B cell (primary cell): ENCODE data around the gene PHKA2.

Experiments used
- CTCF ChIP-seq: fragments of 200-600 bp; IDR thresholded peaks from one replicate; pipeline ENCODE4 v1.8.0; 2022; ENCODE audit warnings: antibody characterized with exemption, mild to moderate bottlenecking
- EZH2 ChIP-seq: IDR thresholded peaks from 2 replicates; pipeline ENCODE4 v1.6.1; 2012; ENCODE audit warnings: borderline replicate concordance, low read depth, mild to moderate bottlenecking, moderate library complexity, low read length; ENCODE audit not compliant: insufficient read depth, poor library complexity, severe bottlenecking

GRCh38 chrX:18895189-18895951, 88.5 kb downstream of the PHKA2 start:
- TF ChIP-seq CTCF (no peak), EZH2 (no peak)
